Activated CD8-positive, alpha-beta memory T cell treated with anti-CD3 and anti-CD28 coated beads, Interleukin-2, amount 10 ng/mL, durations not matched to agents 7 days and 5 days (primary cell): ENCODE measurements around the gene MIF. TPM values are rescaled to one million over a fixed set of nuclear protein-coding genes. Genes with fewer than 3 reads are reported as not detected.
"Not testable (repeated sequence)": the region's sequence is repeated elsewhere in the genome, so short reads cannot be mapped to it uniquely, and the experiment has no call there.

Experiments
- ATAC-seq: fragments of 150-1000 bp; cut with Tn5 transposase; one replicate; pipeline ENCODE4 v1.10.0; 2021; ENCODE audit warnings: moderate library complexity
- CTCF ChIA-PET: fragments of 350-600 bp; sonication (Branson Sonifier 250); formaldehyde crosslinking; loops from one replicate; lab custom pipeline; 2021; ENCODE audit warnings: antibody characterized with exemption; lab: Charles Lee
- DNase-seq: peaks from one replicate; pipeline ENCODE4 v3.0.0-alpha.2; 2020
- H3K27ac Mint-ChIP-seq: one replicate; pipeline ENCODE4 v1.8.0; 2021; ENCODE audit warnings: mild to moderate bottlenecking, mixed read lengths
- H3K27me3 Mint-ChIP-seq: one replicate; pipeline ENCODE4 v1.8.0; 2021; ENCODE audit warnings: mixed read lengths
- H3K36me3 Mint-ChIP-seq: one replicate; pipeline ENCODE4 v1.8.0; 2021; ENCODE audit warnings: mild to moderate bottlenecking, mixed read lengths
- H3K4me1 Mint-ChIP-seq: one replicate; pipeline ENCODE4 v1.8.0; 2021; ENCODE audit warnings: mixed read lengths
- H3K4me3 Mint-ChIP-seq: one replicate; pipeline ENCODE4 v1.8.0; 2021; ENCODE audit warnings: mild to moderate bottlenecking, moderate library complexity, mixed read lengths
- H3K9me3 Mint-ChIP-seq: one replicate; pipeline ENCODE4 v1.8.0; 2022; ENCODE audit warnings: low read depth, mixed read lengths
- total RNA-seq, 2 experiments: library from RNA; stranded (reverse); gene quantifications; one replicate each; pipeline ENCODE4 v1.2.3, GENCODE V29; 2021

The MIF gene
- total RNA-seq, 2 experiments from 2014 or later, result 730 to 765 TPM

- peak; percentile 22 for DNase-seq
- no peak for ATAC-seq
- H3K27me3 Mint-ChIP-seq, result no peaks in the 10 kb centered on the region
- CTCF ChIA-PET, result interaction anchor here (1.0 to 6.5 kb wide), 3 partner anchors 18 to 245 kb away, joined by 3 to 37 read pairs (median 3); partner anchors contain the start of gene MIF
- no peaks in the 10 kb centered on the region for H3K9me3 Mint-ChIP-seq
- H3K4me1 Mint-ChIP-seq, result peaks cover 28% of the 10 kb centered on the region
- peaks cover 3% of the 10 kb centered on the region for H3K36me3 Mint-ChIP-seq
- H3K27ac Mint-ChIP-seq, result no peak overlapping the region
- no peak overlapping the region for H3K4me3 Mint-ChIP-seq
These were observed 17.3 kb downstream of the MIF start for GRCh38 chr22:23911318-23911980.

DNA sequence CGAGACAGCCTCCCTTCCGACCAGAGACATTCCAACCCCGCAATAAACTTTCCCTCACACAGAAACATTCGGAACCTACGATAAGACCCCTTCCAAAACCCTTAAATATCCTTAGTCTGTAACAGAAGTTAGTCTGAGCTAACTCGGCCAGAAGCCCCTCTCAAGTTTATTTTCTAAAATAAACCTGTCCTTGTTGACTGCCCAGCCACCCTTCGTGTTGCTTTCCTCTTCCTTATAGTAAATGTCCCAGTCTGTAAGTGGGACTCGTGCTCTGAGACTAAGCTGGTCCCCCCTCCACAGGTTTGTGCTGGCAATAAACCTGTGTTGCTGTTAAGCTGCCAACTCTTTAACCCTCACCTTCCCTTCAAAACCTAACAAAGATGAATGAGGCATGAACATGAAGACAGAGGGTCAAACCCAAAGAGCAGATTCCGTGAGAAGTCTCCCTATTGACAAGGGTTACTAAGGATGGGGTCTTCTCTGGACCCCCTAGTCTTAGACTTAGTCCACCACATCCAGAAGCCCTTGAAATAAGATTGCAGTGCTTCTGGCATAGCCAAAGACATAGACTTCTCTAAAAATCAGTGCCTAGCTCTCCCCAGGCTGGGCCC is 18.2 kb downstream of the MIF start:
- peak; percentile 28 for DNase-seq
- Mint-ChIP-seq H3K36me3 (peaks cover 5% of the 10 kb centered on the region), H3K9me3 (no peaks in the 10 kb centered on the region), H3K27ac (peak overlapping the region; percentile 33), H3K4me1 (peaks cover 28% of the 10 kb centered on the region), H3K4me3 (no peak overlapping the region), H3K27me3 (no peaks in the 10 kb centered on the region)
- CTCF ChIA-PET, result interaction anchor here (6.5 kb wide), 1 partner anchor 19 kb away, joined by 37 read pairs; the partner anchor contains the start of gene MIF
- ATAC-seq, result no peak

DNA sequence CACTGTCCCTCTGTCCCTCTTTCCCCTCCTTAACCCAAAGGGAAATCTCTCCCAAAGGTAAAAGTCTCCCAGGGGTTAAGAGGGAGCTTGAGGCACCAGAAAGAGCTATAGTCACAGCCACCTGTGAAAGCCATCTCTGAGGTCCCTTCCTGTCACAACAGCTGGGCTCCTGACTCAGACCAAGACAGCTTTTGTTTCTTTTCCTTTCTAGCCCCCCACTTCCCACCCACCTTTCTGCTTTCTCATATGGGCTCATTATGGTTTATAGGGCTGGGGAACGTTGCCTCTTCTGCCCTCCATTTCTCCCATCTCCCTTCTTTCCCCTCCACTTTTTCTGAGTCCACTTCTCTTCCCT is 19.1 kb downstream of the MIF start:
- peak overlapping the region; percentile 86 for H3K4me3 Mint-ChIP-seq
- H3K9me3 Mint-ChIP-seq, result no peaks in the 10 kb centered on the region
- H3K27me3 Mint-ChIP-seq, result no peaks in the 10 kb centered on the region
- DNase-seq (peak; percentile 62), ATAC-seq (no peak)
- H3K4me1 Mint-ChIP-seq, result peaks cover 28% of the 10 kb centered on the region
- peak overlapping the region; percentile 93 for H3K27ac Mint-ChIP-seq
- H3K36me3 Mint-ChIP-seq, result peaks cover 9% of the 10 kb centered on the region
- CTCF ChIA-PET, result interaction anchor here (0.9 to 6.5 kb wide), 5 partner anchors 10 to 54 kb away, joined by 3 to 37 read pairs (median 3); partner anchors contain the start of gene MIF

GRCh38 chr22:23913661-23914353 is 19.6 kb downstream of the MIF start:
- peaks cover 28% of the 10 kb centered on the region for H3K4me1 Mint-ChIP-seq

GRCh38 chr22:23915290-23915689 is 21.1 kb downstream of the MIF start:
- no peaks in the 10 kb centered on the region for H3K27me3 Mint-ChIP-seq
- peaks cover 17% of the 10 kb centered on the region for H3K36me3 Mint-ChIP-seq
- H3K27ac Mint-ChIP-seq, result peak overlapping the region; percentile 14
- ATAC-seq, result no peak
- DNase-seq, result no peak
- peaks cover 28% of the 10 kb centered on the region for H3K4me1 Mint-ChIP-seq
- no peaks in the 10 kb centered on the region for H3K9me3 Mint-ChIP-seq
- CTCF ChIA-PET, result interaction anchor here (0.9 kb wide), 1 partner anchor 21 kb away, joined by 3 read pairs; the partner anchor contains the start of gene MIF
- no peak overlapping the region for H3K4me3 Mint-ChIP-seq

More at GRCh38 chr22:23913661-23914353, 19.6 kb downstream of the MIF start:
- Mint-ChIP-seq H3K36me3 (peaks cover 11% of the 10 kb centered on the region), H3K4me3 (peak overlapping the region; percentile 86), H3K27ac (peak overlapping the region; percentile 93), H3K9me3 (no peaks in the 10 kb centered on the region), H3K27me3 (no peaks in the 10 kb centered on the region)
- ATAC-seq (peak; percentile 100), DNase-seq (peak; percentile 100)
- CTCF ChIA-PET, result interaction anchor here (0.9 to 6.5 kb wide), 5 partner anchors 10 to 55 kb away, joined by 3 to 37 read pairs (median 3); partner anchors contain the start of gene MIF

- Mint-ChIP-seq H3K4me1 (peaks cover 24% of the 10 kb centered on the region), H3K36me3 (peaks cover 49% of the 10 kb centered on the region), H3K27ac (peak overlapping the region; percentile 40)
- H3K4me3 Mint-ChIP-seq, H3K27me3 Mint-ChIP-seq, H3K9me3 Mint-ChIP-seq, ATAC-seq, DNase-seq, CTCF ChIA-PET: not testable (repeated sequence)
These were observed 26.1 kb downstream of the MIF start for GRCh38 chr22:23920267-23920611.

DNA sequence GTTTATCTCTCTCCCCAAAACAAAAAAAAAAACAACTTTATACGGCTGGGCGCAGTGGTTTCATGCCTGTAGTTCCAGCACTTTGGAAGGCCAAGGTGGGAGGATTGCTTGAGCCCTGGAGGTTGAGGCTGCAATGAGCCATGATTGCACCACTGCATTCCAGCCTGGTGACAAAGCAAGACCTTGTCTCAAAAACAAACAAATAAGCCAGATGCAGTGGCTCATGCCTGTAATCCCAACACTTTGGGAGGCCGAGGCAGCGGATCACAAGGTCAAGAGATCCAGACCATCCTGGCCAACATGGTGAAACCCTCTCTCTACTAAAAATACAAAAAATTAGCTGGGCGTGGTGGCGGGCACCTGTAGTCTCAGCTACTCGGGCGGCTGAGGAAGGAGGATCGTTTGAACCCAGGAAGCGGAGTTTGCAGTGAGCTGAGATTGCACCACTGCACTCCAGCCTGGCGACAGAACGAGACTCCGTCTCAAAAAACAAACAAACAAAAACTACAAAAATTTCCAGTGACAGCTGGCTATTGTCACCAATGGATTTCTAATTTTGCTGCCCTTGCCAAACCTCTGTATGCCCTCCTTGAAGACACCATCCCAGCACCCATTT is 27.5 kb downstream of the MIF start:
- Mint-ChIP-seq H3K27ac (peak overlapping the region; percentile 82), H3K36me3 (peaks cover 62% of the 10 kb centered on the region)

DNA sequence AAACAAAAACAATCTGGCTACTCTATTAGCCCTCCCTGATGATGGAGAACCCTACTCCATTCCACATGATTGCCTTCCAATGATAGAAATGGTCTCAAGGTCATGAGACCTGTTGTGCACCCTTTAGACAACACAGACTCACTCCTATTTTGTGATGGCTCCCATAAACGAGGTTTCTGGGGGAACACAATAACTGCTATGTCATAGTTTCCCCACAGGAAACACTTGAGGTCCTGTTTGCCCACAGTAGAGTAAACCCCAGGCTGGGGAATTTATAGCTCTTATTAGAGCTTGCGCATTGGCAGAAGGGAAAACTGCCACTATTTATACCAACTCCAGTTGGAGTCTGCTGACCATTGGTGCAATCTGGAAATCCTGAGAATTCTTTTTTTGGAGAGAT is 28.7 kb downstream of the MIF start:
- peaks cover 21% of the 10 kb centered on the region for H3K4me1 Mint-ChIP-seq
- peak overlapping the region; percentile 82 for H3K27ac Mint-ChIP-seq
- CTCF ChIA-PET, result interaction anchor here (0.7 kb wide), 1 partner anchor 29 kb away, joined by 4 read pairs; the partner anchor contains the start of gene MIF

More for the DNA sequence above, 27.5 kb downstream of the MIF start:
- H3K4me3 Mint-ChIP-seq, H3K9me3 Mint-ChIP-seq, DNase-seq, ATAC-seq, H3K27me3 Mint-ChIP-seq: not testable (repeated sequence)
- CTCF ChIA-PET, result interaction anchor here (0.7 kb wide), 1 partner anchor 310 kb away, joined by 3 read pairs; no protein-coding TSS in a partner anchor
- peaks cover 21% of the 10 kb centered on the region for H3K4me1 Mint-ChIP-seq

GRCh38 chr22:23925020-23925606 is 30.9 kb downstream of the MIF start:
- Mint-ChIP-seq H3K36me3 (peaks cover 80% of the 10 kb centered on the region), H3K4me3 (no peak overlapping the region), H3K27me3 (no peaks in the 10 kb centered on the region), H3K4me1 (peaks cover 21% of the 10 kb centered on the region), H3K27ac (no peak overlapping the region), H3K9me3 (peaks cover 10% of the 10 kb centered on the region)
- DNase-seq (no peak), ATAC-seq (no peak)
- CTCF ChIA-PET, result interaction anchor here (0.7 kb wide), 1 partner anchor 468 kb away, joined by 3 read pairs; no protein-coding TSS in a partner anchor

More for the DNA sequence above, 28.7 kb downstream of the MIF start:
- Mint-ChIP-seq H3K4me3 (no peak overlapping the region), H3K9me3 (peaks cover 10% of the 10 kb centered on the region), H3K36me3 (peaks cover 71% of the 10 kb centered on the region), H3K27me3 (no peaks in the 10 kb centered on the region)
- peak; percentile 77 for ATAC-seq
- DNase-seq, result peak; percentile 55

DNA sequence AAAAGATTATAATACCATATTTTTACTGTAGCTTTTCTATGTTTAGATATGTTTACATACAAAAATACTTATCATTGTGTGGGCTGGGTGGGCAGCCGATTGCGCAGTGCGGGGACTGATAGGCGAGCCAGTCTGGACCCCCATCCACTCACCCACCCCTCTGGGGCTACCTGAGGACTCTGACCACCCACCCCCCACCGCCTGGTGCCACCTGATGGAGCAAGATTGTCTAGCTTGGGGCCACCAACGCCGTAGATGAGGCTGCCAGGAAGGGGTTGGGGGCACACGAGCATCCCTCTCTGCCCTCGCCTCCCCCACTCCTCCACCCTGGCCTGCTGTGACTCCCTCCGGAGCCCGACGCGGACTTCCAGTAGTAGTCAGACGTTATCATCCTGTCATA is 32.4 kb downstream of the MIF start:
- DNase-seq (no peak), ATAC-seq (no peak)
- CTCF ChIA-PET, result interaction anchor here (1.0 kb wide), 1 partner anchor 64 kb away, joined by 4 read pairs; no protein-coding TSS in a partner anchor
- H3K36me3 Mint-ChIP-seq, result peaks cover 78% of the 10 kb centered on the region
- no peak overlapping the region for H3K27ac Mint-ChIP-seq
- no peak overlapping the region for H3K4me3 Mint-ChIP-seq
- peaks cover 15% of the 10 kb centered on the region for H3K9me3 Mint-ChIP-seq
- peaks cover 21% of the 10 kb centered on the region for H3K4me1 Mint-ChIP-seq
- no peaks in the 10 kb centered on the region for H3K27me3 Mint-ChIP-seq

GRCh38 chr22:23938328-23939016 is 44.3 kb downstream of the MIF start:
- H3K27ac Mint-ChIP-seq, result no peak overlapping the region
- no peaks in the 10 kb centered on the region for H3K9me3 Mint-ChIP-seq
- no peaks in the 10 kb centered on the region for H3K4me1 Mint-ChIP-seq
- H3K4me3 Mint-ChIP-seq, result no peak overlapping the region
- CTCF ChIA-PET, result no interaction called here
- ATAC-seq, result no peak
- peaks cover 3% of the 10 kb centered on the region for H3K27me3 Mint-ChIP-seq
- DNase-seq, result no peak
- no peaks in the 10 kb centered on the region for H3K36me3 Mint-ChIP-seq

DNA sequence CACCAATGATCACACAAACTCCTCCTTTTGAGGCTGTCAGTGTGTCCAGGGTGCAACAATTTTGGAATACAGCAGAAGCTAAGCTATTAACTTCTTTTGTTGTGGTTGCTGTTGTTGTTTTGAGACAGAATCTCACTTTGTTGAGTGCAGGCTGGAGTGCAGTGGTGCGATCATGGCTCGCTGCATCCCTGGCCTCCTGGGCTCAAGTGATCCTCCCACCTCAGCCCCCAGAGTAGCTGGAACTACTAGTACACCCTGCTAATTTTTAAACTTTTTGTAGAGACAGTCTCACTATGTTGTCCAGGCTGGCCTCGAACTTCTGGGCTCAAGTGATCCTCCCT is 44.8 kb downstream of the MIF start:
- no peak overlapping the region for H3K4me3 Mint-ChIP-seq
- H3K9me3 Mint-ChIP-seq, result no peaks in the 10 kb centered on the region
- H3K27me3 Mint-ChIP-seq, result peaks cover 3% of the 10 kb centered on the region
- ATAC-seq (no peak), DNase-seq (no peak)
- CTCF ChIA-PET, result no interaction called here
- H3K4me1 Mint-ChIP-seq, result no peaks in the 10 kb centered on the region
- no peaks in the 10 kb centered on the region for H3K36me3 Mint-ChIP-seq
- H3K27ac Mint-ChIP-seq, result no peak overlapping the region
